ENCODE measurements around the gene BICDL2. TPM values are rescaled to one million over a fixed set of nuclear protein-coding genes. Genes with fewer than 3 reads are reported as not detected.

BICDL2 gene
- total and polyA plus RNA-seq, 9 of the 15 experiments (the other 6 are each of a cell fraction or from before 2014, with no cell fraction given) = 0.09 to 0.28 (median 0.09) TPM; not detected in 6

GRCh38 chr16:3051494-3051893 is 14.8 kb upstream of the BICDL2 start:
- H3K79me2 ChIP-seq (ENCODE audit: control insufficient read depth, insufficient read depth, low read length) = no peaks in the 10 kb centered on the region
- H3K4me2 ChIP-seq (ENCODE audit: insufficient read depth, low read length) = no peak overlapping the region
- no peak overlapping the region for H2AFZ ChIP-seq (ENCODE audit: low read depth, low read length)
- no peak for DNase-seq (ENCODE audit: extremely low read depth in 1 of 4, low spot score in 3 of 4)
- WGBS (ENCODE audit: insufficient coverage, low coverage, missing lambda C conversion rate) = 18% methylated on average over 9 of the region's 9 CpGs
- no peak overlapping the region for H3K4me3 ChIP-seq
- H3K9me1 ChIP-seq (ENCODE audit: control insufficient read depth, insufficient read depth, low read length) = no peaks in the 10 kb centered on the region
- H3K9me3 ChIP-seq (replicated peaks; ENCODE audit: control insufficient read depth, insufficient read depth, low read depth, low read length) = no peaks in the 10 kb centered on the region
- intact Hi-C loops (cut with micrococcal nuclease) = loop anchor here (10.0 kb wide), 1 partner anchor 123 kb away; no protein-coding TSS in a partner anchor
- H3K36me3 ChIP-seq (ENCODE audit: control insufficient read depth, insufficient read depth, low read length) = no peaks in the 10 kb centered on the region
- ChIA-PET CTCF (ENCODE audit: low intra/inter-chr PET ratio) (no interaction called here), POLR2A (interaction anchor here (0.5 to 1.2 kb wide), 5 partner anchors 11 to 1895 kb away, joined by 3 to 5 read pairs (median 3); no protein-coding TSS in a partner anchor)
- H3K27me3 ChIP-seq (ENCODE audit: control insufficient read depth in 2 of 2, insufficient read depth in 2 of 2, low read length in 2 of 2) = peaks cover 2 to 34% of the 10 kb centered on the region in 2 experiments; a peak in 4 of 5 replicates
- no peak for ATAC-seq
- H3K27ac ChIP-seq (ENCODE audit: extremely low read depth, low read depth, low read length) = no peak overlapping the region
- BruUV-seq (replicated peaks) = no TSS peak
- in situ Hi-C loops (cut with MboI) = no loop called here
- H3K4me1 ChIP-seq (replicated peaks in 1 of 2; ENCODE audit: control insufficient read depth in 2 of 2, insufficient read depth in 2 of 2, low read length in 2 of 2) = peaks cover 3 to 21% of the 10 kb centered on the region in 2 experiments; a peak in 2 of 5 replicates
- FAIRE-seq = no peak
- H3K9ac ChIP-seq (ENCODE audit: insufficient read depth in 1 of 2, low read depth in 2 of 2, low read length in 2 of 2) = no peak overlapping the region
- no peak for TF ChIP-seq SP1 (CRISPR knock-in tag; IDR thresholded peaks at IDR 0.05)
- TF ChIP-seq TBL1XR1 (IDR thresholded peaks at IDR 0.05; ENCODE audit: low read length in 2 of 2) = no peak
- no peak for TF ChIP-seq ELK1 (CRISPR knock-in tag; IDR thresholded peaks at IDR 0.05)
- TF ChIP-seq MCM2 (IDR thresholded peaks at IDR 0.05; ENCODE audit: low read depth) = no peak
- TF ChIP-seq CREB3 (tag; conservative IDR thresholded peaks at IDR 0.05; ENCODE audit: low read depth) = no peak
- no peak for TF ChIP-seq MITF (IDR thresholded peaks at IDR 0.05)
- TF ChIP-seq ZFP91 (CRISPR knock-in tag; IDR thresholded peaks at IDR 0.05) = no peak
- TF ChIP-seq ARHGAP35 (IDR thresholded peaks at IDR 0.05; ENCODE audit: partially characterized antibody) = no peak
- no peak for TF ChIP-seq ZBTB1 (CRISPR knock-in tag; IDR thresholded peaks at IDR 0.05; ENCODE audit: borderline replicate concordance, low read depth)
- no peak for TF ChIP-seq RBM34 (IDR thresholded peaks at IDR 0.05; ENCODE audit: borderline replicate concordance, insufficient read depth, low read length)
- no peak for TF ChIP-seq ZBTB33 (CRISPR knock-in tag; IDR thresholded peaks at IDR 0.05)
- no peak for TF ChIP-seq NFYB (IDR thresholded peaks at IDR 0.05; ENCODE audit: extremely low read depth, insufficient read length)
- no peak for TF ChIP-seq ZNF436 (CRISPR knock-in tag; IDR thresholded peaks at IDR 0.05)
- TF ChIP-seq DDX20 (tag; IDR thresholded peaks at IDR 0.05; ENCODE audit: low read depth) = no peak
- no peak for TF ChIP-seq BCOR (IDR thresholded peaks at IDR 0.05)
- no peaks in the 10 kb centered on the region; the same call in 1 of the 2 replicates for H4K20me1 ChIP-seq (replicated peaks; ENCODE audit: control insufficient read depth, insufficient read depth, low read length)

All from K562 (cell line).